Measurements from ENCODE around the gene ECHDC3. TPM values are rescaled to one million over a fixed set of nuclear protein-coding genes. Genes with fewer than 3 reads are reported as not detected.

ECHDC3 gene
- total RNA-seq, 4 donors from 2014 or later = 137 to 711 (median 391) TPM

- TF ChIP-seq, protein P1, sequence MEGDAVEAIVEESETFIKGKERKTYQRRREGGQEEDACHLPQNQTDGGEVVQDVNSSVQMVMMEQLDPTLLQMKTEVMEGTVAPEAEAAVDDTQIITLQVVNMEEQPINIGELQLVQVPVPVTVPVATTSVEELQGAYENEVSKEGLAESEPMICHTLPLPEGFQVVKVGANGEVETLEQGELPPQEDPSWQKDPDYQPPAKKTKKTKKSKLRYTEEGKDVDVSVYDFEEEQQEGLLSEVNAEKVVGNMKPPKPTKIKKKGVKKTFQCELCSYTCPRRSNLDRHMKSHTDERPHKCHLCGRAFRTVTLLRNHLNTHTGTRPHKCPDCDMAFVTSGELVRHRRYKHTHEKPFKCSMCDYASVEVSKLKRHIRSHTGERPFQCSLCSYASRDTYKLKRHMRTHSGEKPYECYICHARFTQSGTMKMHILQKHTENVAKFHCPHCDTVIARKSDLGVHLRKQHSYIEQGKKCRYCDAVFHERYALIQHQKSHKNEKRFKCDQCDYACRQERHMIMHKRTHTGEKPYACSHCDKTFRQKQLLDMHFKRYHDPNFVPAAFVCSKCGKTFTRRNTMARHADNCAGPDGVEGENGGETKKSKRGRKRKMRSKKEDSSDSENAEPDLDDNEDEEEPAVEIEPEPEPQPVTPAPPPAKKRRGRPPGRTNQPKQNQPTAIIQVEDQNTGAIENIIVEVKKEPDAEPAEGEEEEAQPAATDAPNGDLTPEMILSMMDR (IDR thresholded peaks at IDR 0.05; ENCODE audit: low read depth) = no peak
Observed at GRCh38 chr10:11712744-11713143, 29.4 kb upstream of the ECHDC3 start.

GRCh38 chr10:11713186-11713743 lies 28.9 kb upstream of the ECHDC3 start:
- TF ChIP-seq, protein P1 (IDR thresholded peaks at IDR 0.05; ENCODE audit: low read depth) = no peak

GRCh38 chr10:11713963-11714362 lies 28.2 kb upstream of the ECHDC3 start:
- TF ChIP-seq, protein P1 (IDR thresholded peaks at IDR 0.05; ENCODE audit: low read depth) = no peak

- TF ChIP-seq, protein P1 (IDR thresholded peaks at IDR 0.05; ENCODE audit: low read depth) = no peak
Observed at GRCh38 chr10:11714750-11715365, 27.3 kb upstream of the ECHDC3 start.

GRCh38 chr10:11715815-11716494 lies 26.2 kb upstream of the ECHDC3 start:
- TF ChIP-seq, protein P1 (IDR thresholded peaks at IDR 0.05; ENCODE audit: low read depth) = no peak

DNA sequence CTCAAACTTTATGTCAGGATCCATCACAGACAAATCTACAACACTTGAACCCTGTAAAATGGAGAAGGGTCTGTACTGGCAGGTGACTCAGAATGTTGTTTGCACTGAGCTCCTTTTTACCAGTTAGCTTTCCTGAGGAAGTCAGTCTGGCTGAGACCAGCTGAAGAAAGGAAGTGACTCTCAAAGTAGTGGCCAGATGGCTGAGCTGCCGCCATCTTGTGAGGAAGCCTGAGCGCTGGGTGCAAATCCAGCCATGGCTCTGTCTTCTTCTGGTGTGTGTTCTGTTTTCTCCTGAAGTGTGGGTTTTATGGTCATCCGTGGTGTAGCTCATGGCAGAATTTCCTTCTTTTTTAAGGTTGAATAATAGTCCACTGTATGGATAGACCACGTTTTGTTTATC lies 25.5 kb upstream of the ECHDC3 start:
- TF ChIP-seq, protein P1 (IDR thresholded peaks at IDR 0.05; ENCODE audit: low read depth) = no peak

GRCh38 chr10:11719496-11720259 lies 22.5 kb upstream of the ECHDC3 start:
- TF ChIP-seq, protein P1 (IDR thresholded peaks at IDR 0.05; ENCODE audit: low read depth) = no peak
